Measurements from ENCODE around the gene COL3A1.

GRCh38 chr2:188956961-188957360 lies 17.2 kb upstream of the COL3A1 start:
- TF ChIP-seq KMT2A (CRISPR knock-in tag; IDR thresholded peaks at IDR 0.05) (no peak), DDIT3 (CRISPR knock-in tag; IDR thresholded peaks at IDR 0.05) (no peak), NR3C1 (CRISPR knock-in tag; IDR thresholded peaks at IDR 0.05) (no peak)
